ENCODE data around the gene CACNG5. TPM values are rescaled to one million over a fixed set of nuclear protein-coding genes. Genes with fewer than 3 reads are reported as not detected.

CACNG5 gene
- total RNA-seq, 3 donors from 2014 or later, result not detected

GRCh38 chr17:66865151-66865550 is 30.2 kb downstream of the CACNG5 start:
- Histone ChIP-seq H3K27ac (no peak overlapping the region), H3K36me3 (no peaks in the 10 kb centered on the region), H3K4me3 (no peak overlapping the region), H3K4me1 (no peaks in the 10 kb centered on the region), H3K9me3 (peaks cover 0 to 13% of the 10 kb centered on the region in 2 donors), H3K27me3 (no peaks in the 10 kb centered on the region)
- intact Hi-C loops (cut with DNase I; ENCODE audit: low total_unique reads), result no loop called here
- TF ChIP-seq POLR2A (IDR thresholded peaks at IDR 0.05), result no peak
- no peak for TF ChIP-seq POLR2AphosphoS5 (IDR thresholded peaks at IDR 0.05)
- TF ChIP-seq CTCF (IDR thresholded peaks at IDR 0.05), result no peak
- no peak for DNase-seq (ENCODE audit: low spot score in 2 of 2)

GRCh38 chr17:66873962-66874361 is 39.0 kb downstream of the CACNG5 start:
- DNase-seq (ENCODE audit: low spot score in 2 of 2), result no peak
- TF ChIP-seq POLR2AphosphoS5 (IDR thresholded peaks at IDR 0.05) (no peak), CTCF (IDR thresholded peaks at IDR 0.05) (no peak), POLR2A (IDR thresholded peaks at IDR 0.05) (no peak)
- H3K4me3 ChIP-seq, result no peak overlapping the region
- no peaks in the 10 kb centered on the region for H3K36me3 ChIP-seq
- intact Hi-C loops (cut with DNase I; ENCODE audit: low total_unique reads), result no loop called here
- H3K4me1 ChIP-seq, result no peaks in the 10 kb centered on the region
- H3K27ac ChIP-seq, result no peak overlapping the region
- peaks cover 0 to under 1% of the 10 kb centered on the region in 2 donors for H3K9me3 ChIP-seq
- H3K27me3 ChIP-seq, result peaks cover 0 to 9% of the 10 kb centered on the region in 2 donors

GRCh38 chr17:66884931-66885330 is 50.0 kb downstream of the CACNG5 start:
- intact Hi-C loops (cut with DNase I; ENCODE audit: low total_unique reads), result no loop called here
- DNase-seq (ENCODE audit: low spot score in 2 of 2), result no peak
- no peaks in the 10 kb centered on the region for H3K27me3 ChIP-seq
- peaks cover 0 to 6% of the 10 kb centered on the region in 2 donors for H3K9me3 ChIP-seq
- H3K4me1 ChIP-seq, result no peaks in the 10 kb centered on the region
- no peak for TF ChIP-seq CTCF (IDR thresholded peaks at IDR 0.05)
- no peak for TF ChIP-seq POLR2A (IDR thresholded peaks at IDR 0.05)
- no peak for TF ChIP-seq POLR2AphosphoS5 (IDR thresholded peaks at IDR 0.05)
- no peak overlapping the region for H3K4me3 ChIP-seq
- no peaks in the 10 kb centered on the region for H3K36me3 ChIP-seq
- H3K27ac ChIP-seq, result no peak overlapping the region

- DNase-seq (ENCODE audit: low spot score in 2 of 2), result no peak
- Histone ChIP-seq H3K9me3 (peaks cover 0 to 1% of the 10 kb centered on the region in 2 donors), H3K4me1 (no peaks in the 10 kb centered on the region), H3K4me3 (no peak overlapping the region), H3K27ac (no peak overlapping the region), H3K36me3 (no peaks in the 10 kb centered on the region), H3K27me3 (no peaks in the 10 kb centered on the region)
- intact Hi-C loops (cut with DNase I; ENCODE audit: low total_unique reads), result no loop called here
- TF ChIP-seq POLR2AphosphoS5 (IDR thresholded peaks at IDR 0.05) (no peak), CTCF (IDR thresholded peaks at IDR 0.05) (no peak), POLR2A (IDR thresholded peaks at IDR 0.05) (no peak)
Measured at GRCh38 chr17:66885417-66885816, 50.5 kb downstream of the CACNG5 start.

- DNase-seq (ENCODE audit: low spot score in 2 of 2), result peak in 1 of 2 donors; percentile 51
- H3K27me3 ChIP-seq, result no peaks in the 10 kb centered on the region
- H3K27ac ChIP-seq, result no peak overlapping the region
- no peaks in the 10 kb centered on the region for H3K9me3 ChIP-seq
- H3K4me1 ChIP-seq, result no peaks in the 10 kb centered on the region
- intact Hi-C loops (cut with DNase I; ENCODE audit: low total_unique reads), result no loop called here
- H3K36me3 ChIP-seq, result no peaks in the 10 kb centered on the region
- no peak overlapping the region for H3K4me3 ChIP-seq
- TF ChIP-seq POLR2A (IDR thresholded peaks at IDR 0.05) (no peak), POLR2AphosphoS5 (IDR thresholded peaks at IDR 0.05) (no peak), CTCF (IDR thresholded peaks at IDR 0.05) (no peak)
Measured at GRCh38 chr17:66889480-66890230, 54.7 kb downstream of the CACNG5 start.
